ENCODE data around the gene ALCAM.
"Not testable (repeated sequence)": the region's sequence is repeated elsewhere in the genome, so short reads cannot be mapped to it uniquely, and the experiment has no call there.

Gene ALCAM

DNA sequence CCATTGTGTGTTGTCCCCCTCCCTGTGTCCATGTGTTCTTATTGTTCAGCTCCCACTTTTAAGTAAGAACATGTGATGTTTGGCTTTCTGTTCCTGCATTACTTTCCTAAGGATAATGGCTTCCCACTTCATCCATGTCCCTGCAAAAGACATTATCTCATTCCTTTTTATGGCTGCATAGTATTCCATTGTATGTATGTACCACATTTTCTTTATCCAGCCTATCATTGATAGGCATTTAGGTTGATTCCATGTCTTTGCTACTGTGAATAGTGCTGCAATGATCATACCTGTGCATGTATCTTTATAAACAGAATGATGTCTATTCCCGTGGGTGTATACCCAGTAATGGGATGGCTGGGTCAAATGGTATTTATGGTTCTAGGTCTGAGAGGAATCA lies 23.1 kb downstream of the ALCAM start:
- not testable (repeated sequence) for DNase-seq (ENCODE audit: low read depth)

DNA sequence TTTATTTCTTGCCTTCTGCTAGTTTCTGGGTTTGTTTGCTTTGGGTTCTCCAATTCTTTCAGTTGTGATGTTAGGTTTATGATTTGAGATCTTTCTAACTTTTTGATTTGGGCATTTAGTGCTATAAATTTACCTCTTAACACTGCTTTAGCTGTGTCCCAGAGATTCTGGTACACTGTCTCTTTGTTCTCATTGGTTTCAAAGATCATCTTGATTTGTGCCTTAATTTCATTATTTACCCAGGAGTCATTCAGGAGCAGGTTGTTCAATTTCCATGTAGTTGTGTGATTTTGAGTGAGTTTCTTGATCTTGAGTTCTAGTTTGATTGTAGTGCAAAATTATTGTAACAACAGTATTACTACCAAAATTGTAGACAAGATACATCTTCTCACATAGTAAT lies 25.9 kb downstream of the ALCAM start:
- not testable (repeated sequence) for DNase-seq (ENCODE audit: low read depth)

DNA sequence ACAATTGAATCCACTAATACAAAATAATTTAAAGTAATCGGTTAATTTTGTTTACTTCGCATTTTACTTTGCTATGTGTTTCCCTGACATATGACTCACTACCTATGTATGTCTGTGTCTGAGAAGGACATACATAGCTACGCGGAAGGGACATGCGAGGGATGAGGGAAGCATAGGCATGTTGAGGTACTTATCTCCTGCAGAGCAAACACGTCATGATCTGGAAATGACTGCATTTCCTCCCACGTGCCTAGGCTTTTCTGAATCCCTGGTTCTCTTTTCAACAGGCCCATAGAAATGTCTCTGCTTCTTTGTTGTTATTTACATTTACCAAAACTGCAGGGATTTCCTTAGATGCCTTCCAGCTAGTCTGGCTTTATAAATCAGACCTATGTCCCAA lies 27.5 kb downstream of the ALCAM start:
- DNase-seq (ENCODE audit: low read depth): no peak

DNA sequence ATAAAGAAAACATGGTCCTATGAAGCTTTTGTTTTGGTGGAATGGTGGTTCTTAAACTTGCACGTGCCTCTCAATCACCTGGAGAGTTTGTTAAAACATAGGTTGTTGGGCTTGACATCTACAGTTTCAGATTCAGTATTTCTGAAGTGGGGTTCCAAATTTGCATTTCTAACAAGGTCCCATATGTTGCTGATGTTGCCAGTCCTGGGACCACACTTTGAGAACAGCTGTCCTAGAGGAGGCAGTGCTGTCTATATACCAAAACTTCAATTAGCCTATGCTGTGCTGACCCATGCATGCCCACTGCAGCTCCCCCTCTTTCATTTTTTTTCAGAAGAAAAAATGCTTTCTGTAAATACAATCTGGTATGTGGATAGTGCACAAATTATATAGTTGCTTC lies 31.3 kb downstream of the ALCAM start:
- DNase-seq (ENCODE audit: low read depth): no peak

DNA sequence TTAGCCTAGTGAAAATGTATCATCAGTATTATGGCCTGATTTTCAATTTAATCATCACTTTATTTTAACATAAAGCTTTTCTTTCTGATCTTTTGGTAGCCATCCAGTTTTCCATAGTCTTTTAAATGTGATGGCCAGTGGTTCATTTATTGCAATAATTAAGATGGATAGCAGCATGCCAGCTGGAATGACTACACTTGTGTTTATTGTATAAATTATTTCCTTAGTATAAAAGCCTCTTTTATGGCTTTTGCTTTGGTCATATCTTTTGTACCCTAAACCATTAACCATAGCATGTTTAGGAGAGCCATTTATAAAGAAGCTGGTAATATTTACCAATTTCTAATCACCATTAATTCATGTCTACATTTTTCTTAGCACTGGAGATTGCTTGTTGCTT lies 31.7 kb downstream of the ALCAM start:
- DNase-seq (ENCODE audit: low read depth): no peak

DNA sequence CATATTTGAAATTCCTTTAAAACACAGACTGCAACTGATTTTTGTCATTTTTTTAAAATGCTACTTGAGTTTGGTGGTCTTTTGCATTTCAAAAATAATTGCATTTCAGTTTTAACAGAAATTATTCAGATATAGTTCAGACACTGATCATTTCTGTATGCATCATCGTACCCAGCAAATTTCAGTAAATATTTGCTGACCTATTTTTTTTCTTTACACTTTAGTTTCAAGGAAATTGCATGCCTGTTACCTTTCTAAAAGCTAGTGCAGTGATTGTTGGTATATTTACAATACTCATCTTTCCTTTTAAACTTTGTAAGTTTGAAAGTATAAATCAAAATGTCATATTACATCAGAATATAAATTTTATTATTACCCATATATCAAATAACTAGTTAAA lies 32.4 kb downstream of the ALCAM start:
- DNase-seq (ENCODE audit: low read depth): no peak

DNA sequence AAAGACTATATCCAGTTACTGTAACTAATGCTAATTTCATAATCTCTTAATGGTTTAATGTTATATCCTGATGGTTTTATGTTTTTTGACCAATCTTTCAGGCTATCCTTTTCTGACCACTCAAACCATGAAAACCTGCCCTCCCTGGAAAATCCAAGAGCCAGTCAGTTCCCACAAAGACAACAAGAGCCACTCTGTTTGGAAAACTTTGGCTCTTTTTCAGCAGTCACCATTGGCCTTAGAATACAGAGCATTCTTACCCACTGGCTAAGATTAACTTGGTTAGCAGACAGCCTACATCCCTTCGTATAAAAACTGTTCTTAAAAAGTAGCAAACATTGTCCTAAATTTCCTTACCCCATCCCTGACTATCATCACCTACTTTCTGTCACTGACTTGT lies 32.9 kb downstream of the ALCAM start:
- no peak for DNase-seq (ENCODE audit: low read depth)

DNA sequence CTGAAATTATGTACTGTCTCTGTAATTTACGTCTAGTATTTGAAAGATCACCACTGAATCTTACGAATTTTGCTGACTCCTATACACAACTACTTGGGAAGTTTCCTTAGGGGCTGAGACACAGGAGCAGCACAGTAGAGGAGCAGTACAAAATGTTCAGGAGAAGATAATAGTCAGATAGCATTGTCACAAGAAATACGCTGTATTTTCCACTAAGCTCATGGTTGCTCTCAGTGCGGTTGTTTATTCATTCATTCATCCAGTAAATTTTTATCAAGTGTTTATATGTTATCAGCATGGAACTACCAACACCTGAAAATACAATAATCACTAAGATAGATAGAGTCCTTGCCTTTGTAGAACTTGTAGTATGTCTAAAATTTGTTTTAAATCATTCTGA lies 34.5 kb downstream of the ALCAM start:
- DNase-seq (ENCODE audit: low read depth): no peak

DNA sequence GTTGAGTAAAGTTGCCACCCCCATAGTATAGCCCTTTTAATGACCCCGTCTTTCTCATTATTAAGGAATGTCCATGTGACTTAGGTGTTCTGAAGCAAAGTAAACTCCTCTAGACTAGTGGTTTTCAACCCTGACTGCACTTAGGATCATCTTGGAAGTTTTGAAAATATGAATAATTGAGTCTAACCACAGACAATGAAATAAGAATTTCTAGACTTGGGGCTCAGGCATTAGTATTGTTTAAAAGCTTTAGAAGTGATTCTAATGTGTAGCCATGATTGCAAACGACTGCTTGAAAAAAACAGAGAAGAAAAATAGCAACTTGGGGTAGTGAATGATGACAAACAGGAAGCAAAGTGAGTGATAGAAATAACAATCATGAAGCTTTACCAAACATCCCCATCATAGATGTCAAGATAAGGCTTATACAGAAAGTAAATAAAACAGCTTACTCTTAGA lies 35.0 kb downstream of the ALCAM start:
- no peak for DNase-seq (ENCODE audit: low read depth)

DNA sequence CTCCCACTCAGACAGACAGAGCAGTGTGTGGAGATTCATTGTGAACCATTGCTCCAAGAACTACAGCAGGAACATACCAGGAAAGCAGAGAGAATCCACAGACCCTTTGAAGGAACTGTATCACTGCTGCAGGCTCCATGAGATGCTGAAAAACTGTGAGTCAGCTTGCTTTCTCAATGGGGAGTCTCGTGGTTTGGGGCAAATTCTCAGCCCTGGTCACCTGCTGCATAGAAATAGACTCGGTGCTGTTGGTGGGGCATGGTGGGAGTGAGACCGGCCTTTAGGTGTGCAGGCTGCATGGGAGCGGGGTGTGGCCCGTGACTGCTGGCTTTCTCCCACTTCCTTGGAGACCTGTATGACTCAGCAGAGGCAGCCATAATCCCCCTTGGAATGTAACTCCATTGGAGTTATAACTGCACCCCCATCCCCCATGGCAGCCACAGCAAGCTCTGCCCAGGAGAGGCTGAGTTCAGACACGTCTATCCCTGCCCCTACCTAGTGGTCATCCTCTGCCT lies 35.6 kb downstream of the ALCAM start:
- DNase-seq (ENCODE audit: low read depth): no peak

DNA sequence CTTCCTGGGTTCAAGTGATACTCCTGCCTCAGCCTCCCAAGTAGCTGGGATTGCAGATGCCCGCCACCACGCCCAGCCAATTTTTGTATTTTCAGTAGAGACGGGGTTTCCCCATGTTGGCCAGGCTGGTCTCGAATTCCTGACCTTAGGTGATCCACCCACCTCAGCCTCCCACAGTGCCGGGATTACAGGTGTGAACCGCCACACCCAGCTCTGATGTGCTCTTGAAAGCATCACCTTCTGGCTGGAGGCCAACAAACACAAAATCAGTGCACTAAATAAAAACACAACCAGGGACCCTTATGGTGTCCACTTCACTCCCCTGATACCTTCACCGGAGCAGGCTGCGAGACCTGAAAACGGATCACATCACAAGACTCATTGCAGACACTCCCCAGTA lies 36.3 kb downstream of the ALCAM start:
- DNase-seq (ENCODE audit: low read depth): not testable (repeated sequence)

DNA sequence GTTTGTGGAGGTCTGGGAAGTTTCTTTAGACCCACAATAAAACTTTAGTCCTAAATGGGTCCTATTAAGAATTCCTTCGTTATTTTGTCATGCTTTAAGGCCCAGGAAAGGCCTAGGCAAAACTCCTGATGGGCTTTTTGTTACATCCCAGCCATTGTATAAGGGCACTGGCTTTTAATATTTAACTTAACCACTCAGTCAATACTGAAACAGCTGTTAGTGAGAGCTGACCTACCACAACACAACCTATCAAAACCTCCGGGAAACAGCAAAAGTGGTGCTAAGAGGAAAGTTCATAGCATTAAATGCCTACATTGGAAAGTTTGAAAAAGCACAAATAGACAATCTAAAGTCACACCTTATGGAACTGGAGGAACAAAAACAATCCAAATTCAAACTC lies 39.6 kb downstream of the ALCAM start:
- DNase-seq (ENCODE audit: low read depth): no peak

DNA sequence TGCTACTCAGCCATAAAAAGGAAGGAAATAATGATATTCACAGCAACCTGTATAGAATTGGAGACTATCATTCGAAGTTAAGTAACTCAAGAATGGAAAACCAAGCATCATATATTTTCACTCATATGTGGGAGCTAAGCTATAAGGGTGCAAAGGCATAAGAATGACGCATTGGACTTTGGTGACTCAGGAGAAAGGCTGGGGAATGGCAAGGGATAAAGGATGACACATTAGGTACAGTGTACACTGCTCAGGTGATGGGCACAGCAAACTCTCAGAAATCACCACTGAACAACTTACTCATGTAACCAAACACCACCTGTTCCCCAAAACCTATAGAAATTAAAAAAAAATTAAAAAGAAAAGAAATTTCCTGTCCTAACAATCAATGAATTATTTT lies 42.7 kb downstream of the ALCAM start:
- no peak for DNase-seq (ENCODE audit: low read depth)

DNA sequence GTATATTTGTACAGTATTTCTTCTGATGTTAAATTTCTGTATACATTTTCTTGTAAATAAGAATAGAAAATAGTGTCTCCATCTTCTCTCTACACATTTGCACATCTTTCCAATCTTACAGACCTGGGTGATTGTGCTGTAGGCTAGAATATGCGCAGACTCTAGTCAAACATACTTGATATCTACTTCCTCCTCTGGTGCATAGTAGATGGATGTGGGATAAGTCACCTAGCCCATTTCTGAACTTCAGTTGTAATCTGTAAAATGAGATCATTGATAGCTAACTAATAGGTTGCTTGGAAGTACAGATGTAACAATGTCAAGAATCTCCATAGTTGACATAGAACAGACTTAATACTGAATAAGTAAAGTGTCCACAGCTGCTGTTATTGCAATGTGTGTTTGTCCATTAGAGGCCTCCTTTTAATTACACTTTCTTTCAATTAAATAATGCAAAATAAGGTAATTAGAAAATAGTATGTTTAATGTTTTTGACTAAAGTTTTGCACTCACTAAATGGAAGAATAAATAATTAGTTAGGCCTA lies 46.7 kb downstream of the ALCAM start:
- DNase-seq (ENCODE audit: low read depth): no peak

DNA sequence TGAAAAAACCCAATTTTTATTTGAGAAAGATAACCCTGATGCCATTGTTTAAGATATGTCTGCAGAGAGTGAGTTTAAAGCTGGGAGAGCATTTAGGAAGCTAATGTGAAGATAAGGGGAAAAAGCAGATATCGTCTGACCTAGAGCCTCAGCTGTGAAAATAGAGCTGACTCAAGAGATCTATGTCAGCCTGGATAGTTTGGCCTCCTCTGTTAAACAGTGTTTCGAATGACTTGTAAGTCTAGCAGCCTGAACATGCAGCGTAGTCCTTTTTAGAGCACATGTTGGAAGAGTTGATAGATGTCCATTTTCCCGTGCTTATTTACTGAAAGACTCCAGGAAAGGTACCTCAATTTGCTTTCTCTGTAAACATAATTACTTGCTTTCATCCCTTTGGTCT lies 48.1 kb downstream of the ALCAM start:
- DNase-seq (ENCODE audit: low read depth): no peak

DNA sequence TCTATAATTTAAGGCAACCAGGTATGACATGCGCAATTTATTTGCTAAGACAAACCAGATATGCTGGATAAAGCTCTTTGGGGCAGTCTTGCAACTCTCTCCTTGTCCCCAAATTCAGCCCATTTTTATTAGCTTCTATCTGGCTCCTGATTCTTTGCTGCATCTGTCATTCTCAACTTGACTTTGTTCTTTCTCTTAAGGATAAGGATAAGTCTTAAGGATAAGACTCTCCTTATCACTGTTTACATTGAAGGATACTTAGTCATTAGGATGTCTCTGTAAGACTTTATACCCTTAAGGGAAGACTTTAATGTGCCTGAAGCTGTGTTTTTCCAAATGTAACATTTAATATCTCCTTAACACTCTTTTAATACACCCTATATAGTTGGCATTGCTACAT lies 49.2 kb downstream of the ALCAM start:
- no peak for DNase-seq (ENCODE audit: low read depth)

DNA sequence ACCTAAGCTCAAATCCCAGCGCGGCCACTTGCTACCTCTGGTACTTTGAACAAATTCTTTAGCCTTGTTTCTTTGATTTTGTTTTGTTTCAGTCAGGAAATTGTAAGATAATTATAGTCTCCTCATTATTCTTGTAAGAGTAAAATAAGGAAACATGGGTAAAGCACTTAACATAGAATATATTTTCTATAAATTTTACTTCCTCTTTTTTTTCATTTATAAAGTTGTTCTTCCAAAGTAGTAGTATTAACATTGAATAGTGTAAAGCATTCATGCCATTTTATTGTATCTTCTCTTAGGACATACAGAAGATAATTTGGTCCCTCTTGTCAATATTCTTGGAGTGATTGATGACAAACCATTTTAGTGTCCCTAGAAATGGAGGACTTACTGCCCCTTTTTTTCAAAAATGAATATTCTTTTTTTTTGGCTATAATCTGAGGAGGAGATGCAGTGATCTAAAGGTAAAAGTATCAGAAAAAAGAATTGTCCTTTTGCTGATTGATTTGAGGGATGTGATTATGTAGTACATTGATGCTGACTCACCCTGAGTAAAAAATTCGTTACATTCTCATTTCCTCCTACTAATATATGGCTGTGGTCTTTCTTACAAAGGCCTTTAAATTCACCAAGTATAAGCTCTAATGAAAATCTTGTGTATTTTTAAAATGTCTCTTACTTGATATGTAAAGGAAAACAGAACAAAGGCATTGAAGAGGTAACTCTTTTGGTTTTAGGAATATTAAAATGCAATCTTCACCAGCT lies 51.0 kb downstream of the ALCAM start:
- DNase-seq (ENCODE audit: low read depth): no peak

DNA sequence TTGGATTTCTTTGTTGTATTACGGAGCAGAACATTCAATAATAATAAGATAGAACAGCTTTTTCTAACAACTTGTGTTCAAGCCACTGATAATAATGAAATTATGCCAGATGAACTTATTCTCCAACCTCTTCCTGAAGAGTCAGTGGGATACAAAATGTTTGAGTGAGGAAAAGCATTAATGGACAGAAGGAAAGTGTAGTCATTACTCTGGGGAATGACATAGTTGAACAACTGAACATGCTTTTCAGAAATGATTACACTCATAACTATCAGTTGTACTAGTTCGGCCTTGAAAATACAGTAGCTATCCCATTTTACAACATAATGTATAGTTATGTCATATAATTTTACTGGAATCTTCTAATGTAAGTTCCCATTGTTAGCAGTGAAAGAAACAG lies 55.9 kb downstream of the ALCAM start:
- DNase-seq (ENCODE audit: low read depth): no peak

DNA sequence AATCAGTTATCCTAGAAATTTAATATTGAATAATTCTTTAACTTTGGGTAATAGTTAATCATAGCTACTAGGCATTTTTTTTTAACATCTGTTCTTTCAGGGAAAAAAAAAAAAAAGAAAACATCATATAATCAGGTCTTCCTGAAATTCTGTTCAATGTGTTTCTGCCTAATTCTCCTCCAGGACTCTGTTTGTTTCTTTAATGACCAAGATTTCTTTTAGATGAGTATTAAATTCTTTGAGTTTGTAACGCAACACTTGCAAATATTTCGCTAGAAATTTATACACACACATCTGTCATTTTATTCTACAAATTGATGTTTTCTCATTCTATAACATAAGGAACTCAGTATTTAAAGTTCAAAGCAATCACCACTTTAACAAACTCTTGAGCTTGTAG lies 56.7 kb downstream of the ALCAM start:
- no peak for DNase-seq (ENCODE audit: low read depth)

DNA sequence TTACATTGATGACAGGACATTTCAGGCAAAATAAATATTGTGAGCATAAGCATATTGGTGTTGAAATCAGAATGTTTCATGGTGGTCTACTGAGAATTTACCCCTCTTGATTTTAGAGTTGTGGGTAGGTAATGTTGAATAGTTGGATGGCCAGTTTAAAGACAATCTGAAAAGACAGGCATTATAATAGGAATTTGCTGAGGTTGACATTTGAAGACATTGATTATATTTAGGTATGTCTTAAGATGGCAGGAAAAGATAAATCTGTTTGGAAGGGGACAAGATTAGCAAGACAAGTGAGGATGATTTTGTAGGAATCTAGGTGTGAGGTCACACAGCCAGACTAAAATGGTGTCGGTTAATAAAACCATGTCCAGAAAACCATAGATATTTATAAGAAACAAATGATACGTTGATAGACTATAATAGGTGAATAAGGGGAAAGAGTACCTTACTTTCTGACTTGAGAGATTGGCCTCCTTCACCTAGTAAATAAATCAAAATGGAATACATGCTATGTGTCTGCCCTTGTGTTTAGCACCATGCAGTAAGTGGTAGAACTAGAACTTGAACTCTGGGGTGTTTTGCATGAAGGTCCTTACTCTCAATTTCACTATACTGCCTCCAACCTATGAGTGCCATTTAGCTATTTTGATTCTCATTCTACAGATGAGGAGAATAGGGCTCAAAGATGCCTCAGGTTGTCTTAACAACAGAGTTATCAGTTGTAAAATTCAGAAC lies 57.9 kb downstream of the ALCAM start:
- no peak for DNase-seq (ENCODE audit: low read depth)

DNA sequence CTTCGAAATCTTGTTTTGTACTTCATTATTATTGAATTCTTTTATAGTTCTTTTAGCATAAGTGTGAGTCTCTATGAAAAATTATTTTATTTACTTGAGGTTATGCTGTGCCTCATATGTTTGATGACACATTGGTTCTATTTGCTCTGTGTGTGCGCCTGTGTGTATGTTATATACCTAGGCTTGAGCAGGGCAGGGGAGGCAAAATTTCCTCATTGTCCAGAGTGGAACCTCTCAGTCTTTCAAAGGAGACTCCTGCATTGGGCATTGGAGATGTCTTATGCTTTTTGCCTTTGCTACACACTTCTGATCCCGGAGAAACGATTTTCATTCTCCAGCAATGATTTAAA lies 58.4 kb downstream of the ALCAM start:
- no peak for DNase-seq (ENCODE audit: low read depth)

DNA sequence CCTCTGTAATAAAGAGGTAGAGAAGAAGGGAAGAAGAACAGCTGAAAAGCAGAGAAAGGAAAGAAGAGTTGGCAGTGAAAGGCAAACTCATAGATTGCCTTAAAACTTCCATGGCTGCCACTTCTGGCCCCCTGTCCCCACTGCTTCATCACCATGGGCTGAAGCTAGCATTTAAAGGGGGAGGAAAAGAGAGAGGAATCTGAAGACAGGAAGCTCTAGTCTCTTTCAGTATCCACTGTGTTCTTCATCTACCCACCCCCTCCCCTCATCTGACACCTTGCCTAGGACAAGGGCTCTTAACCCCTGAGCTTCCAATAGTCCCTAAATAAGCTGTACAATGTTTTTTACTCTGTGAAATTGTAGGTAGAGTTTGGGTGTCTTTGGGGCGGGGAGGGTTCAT lies 60.6 kb downstream of the ALCAM start:
- no peak for DNase-seq (ENCODE audit: low read depth)

DNA sequence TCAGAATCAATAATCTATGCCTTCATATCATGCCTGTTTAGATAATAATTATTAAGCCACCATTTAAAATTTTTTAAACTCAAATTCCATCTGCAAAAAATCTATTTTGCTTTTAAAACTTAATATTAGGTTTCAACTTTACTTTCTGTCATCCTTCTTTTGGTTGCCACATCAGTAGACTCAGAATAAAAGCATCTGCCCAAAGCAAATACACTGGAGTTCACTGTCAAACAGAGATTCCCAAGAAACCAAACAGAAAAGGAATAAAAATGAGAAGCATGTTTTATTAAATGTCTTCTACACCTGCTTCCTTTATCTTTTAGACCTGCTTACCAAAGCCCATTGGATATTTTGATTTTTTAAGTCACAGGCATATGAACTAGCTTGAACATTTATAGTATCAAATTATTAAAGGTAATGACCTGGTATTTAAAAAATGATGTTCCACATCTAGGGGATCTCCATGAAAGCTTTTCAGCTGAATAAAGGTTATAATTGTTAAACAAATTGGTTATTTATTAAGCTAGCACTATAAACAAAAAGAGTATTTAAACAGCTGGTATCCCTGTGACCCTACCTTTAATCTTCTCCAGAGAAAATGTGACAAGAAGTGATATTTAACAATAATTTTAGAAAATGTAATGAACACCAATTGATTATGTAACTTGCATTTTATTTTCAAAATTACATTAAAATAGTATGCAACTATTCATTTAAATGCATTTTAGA lies 62.5 kb downstream of the ALCAM start:
- no peak for DNase-seq (ENCODE audit: low read depth)

Data from stimulated activated CD8-positive, alpha-beta memory T cell treated with anti-CD3 and anti-CD28 coated beads, Interleukin-15, amount 100 ng/mL, for 1 hour (primary cell).